Karpas-422 (cell line): Measurements from ENCODE around the gene NUP93. TPM values are rescaled to one million over a fixed set of nuclear protein-coding genes. Genes with fewer than 3 reads are reported as not detected.

Source experiments
- DNase-seq: peaks from one replicate; pipeline ENCODE4 v3.0.0-alpha.2; 2015
- H2AFZ ChIP-seq: fragments of 200-600 bp; sonication (generic); 2 replicates; pipeline ENCODE4 v1.6.1; 2014; ENCODE audit warnings: antibody characterized with exemption, low read length, mixed read lengths
- H3K27ac ChIP-seq: fragments of 200-600 bp; sonication (generic); 2 replicates; pipeline ENCODE4 v1.5.1; 2014; ENCODE audit warnings: mild to moderate bottlenecking, low read length, moderate library complexity
- H3K27me3 ChIP-seq: fragments of 200-600 bp; sonication (generic); 2 replicates; pipeline ENCODE4 v1.6.1; 2014; ENCODE audit warnings: low read length, mixed read lengths
- H3K36me3 ChIP-seq: fragments of 200-600 bp; sonication (generic); 2 replicates; pipeline ENCODE4 v1.6.1; 2014; ENCODE audit warnings: low read length, mixed read lengths; ENCODE audit not compliant: insufficient read depth
- H3K4me1 ChIP-seq: fragments of 200-600 bp; sonication (generic); 2 replicates; pipeline ENCODE4 v1.6.1; 2014; ENCODE audit warnings: mild to moderate bottlenecking, low read length, mixed read lengths
- H3K4me2 ChIP-seq: fragments of 200-600 bp; sonication (generic); 2 replicates; pipeline ENCODE4 v1.6.1; 2014; ENCODE audit warnings: low read length, low read depth, mild to moderate bottlenecking; ENCODE audit not compliant: poor library complexity, severe bottlenecking
- H3K4me3 ChIP-seq: fragments of 200-600 bp; sonication (generic); 2 replicates; pipeline ENCODE4 v1.5.1; 2014; ENCODE audit warnings: mild to moderate bottlenecking, antibody characterized with exemption, low read length, mixed read lengths
- H3K79me2 ChIP-seq: fragments of 200-600 bp; sonication (generic); 2 replicates; pipeline ENCODE4 v1.6.1; 2014; ENCODE audit warnings: mild to moderate bottlenecking, low read length, mixed read lengths
- H3K9ac ChIP-seq: fragments of 200-600 bp; sonication (generic); 2 replicates; pipeline ENCODE4 v1.6.0; 2014; ENCODE audit warnings: low read length
- H3K9me2 ChIP-seq: fragments of 200-600 bp; sonication (generic), shearing (Covaris generic); replicated peaks from 2 replicates; pipeline ENCODE4 v1.6.0; 2014; ENCODE audit warnings: mild to moderate bottlenecking, low read length, moderate library complexity; ENCODE audit not compliant: insufficient read depth
- H3K9me3 ChIP-seq: fragments of 300-700, 200-600 bp; sonication (generic); 2 replicates; pipeline ENCODE4 v1.6.1; 2014; ENCODE audit warnings: low read length, mixed read lengths
- H4K20me1 ChIP-seq: fragments of 200-600 bp; sonication (generic); 2 replicates; pipeline ENCODE4 v1.6.1; 2014; ENCODE audit warnings: mild to moderate bottlenecking, antibody characterized with exemption, low read length, low read depth; ENCODE audit not compliant: insufficient read depth
- total RNA-seq: library from RNA; depleted of rRNA; stranded (reverse); fragments of >200 nt; shearing (Covaris generic); gene quantifications from 2 replicates; pipeline ENCODE4 v1.2.3, GENCODE V29; 2014; ENCODE audit warnings: low replicate concordance

Gene NUP93
- total RNA-seq, 1 experiment from 2014 or later = 116 TPM

- Histone ChIP-seq H3K79me2 (peaks cover 97% of the 10 kb centered on the region), H3K27me3 (no peaks in the 10 kb centered on the region), H3K9ac (no peak overlapping the region), H3K4me2 (no peak overlapping the region), H3K36me3 (no peaks in the 10 kb centered on the region), H3K9me3 (no peaks in the 10 kb centered on the region), H2AFZ (no peak overlapping the region), H4K20me1 (no peaks in the 10 kb centered on the region), H3K27ac (no peak overlapping the region), H3K9me2 (no peaks in the 10 kb centered on the region), H3K4me1 (peaks cover 64% of the 10 kb centered on the region), H3K4me3 (no peak overlapping the region)
- DNase-seq = no peak
Measured at GRCh38 chr16:56777482-56777881, 47.6 kb downstream of the NUP93 start.

- H3K9me2 ChIP-seq = no peaks in the 10 kb centered on the region
- peaks cover 81% of the 10 kb centered on the region for H3K4me1 ChIP-seq
- H3K36me3 ChIP-seq = no peaks in the 10 kb centered on the region
- H3K27ac ChIP-seq = peak overlapping the region; percentile 33; the same call in 1 of the 2 replicates
- peaks cover 99% of the 10 kb centered on the region for H3K79me2 ChIP-seq
- H3K4me2 ChIP-seq = peak overlapping the region; percentile 23
- no peak overlapping the region for H3K4me3 ChIP-seq
- no peaks in the 10 kb centered on the region for H3K27me3 ChIP-seq
- no peak overlapping the region for H3K9ac ChIP-seq
- no peaks in the 10 kb centered on the region for H4K20me1 ChIP-seq
- no peak overlapping the region for H2AFZ ChIP-seq
- DNase-seq = no peak
- H3K9me3 ChIP-seq = no peaks in the 10 kb centered on the region
Measured at GRCh38 chr16:56779906-56780305, 50.0 kb downstream of the NUP93 start.

- Histone ChIP-seq H3K27ac (0 out of 2 replicates have a peak overlapping the region, but pooled peaks have one; percentile 33), H3K4me3 (no peak overlapping the region), H3K9me3 (no peaks in the 10 kb centered on the region), H3K4me1 (peaks cover 81% of the 10 kb centered on the region), H3K36me3 (no peaks in the 10 kb centered on the region), H3K9me2 (no peaks in the 10 kb centered on the region), H4K20me1 (no peaks in the 10 kb centered on the region), H2AFZ (no peak overlapping the region), H3K79me2 (peaks cover 99% of the 10 kb centered on the region), H3K4me2 (no peak overlapping the region), H3K9ac (no peak overlapping the region), H3K27me3 (no peaks in the 10 kb centered on the region)
- no peak for DNase-seq
Measured at GRCh38 chr16:56780646-56781045, 50.7 kb downstream of the NUP93 start.

GRCh38 chr16:56781528-56781961, 51.6 kb downstream of the NUP93 start:
- no peaks in the 10 kb centered on the region for H4K20me1 ChIP-seq
- peaks cover 99% of the 10 kb centered on the region for H3K79me2 ChIP-seq
- DNase-seq = no peak
- H3K9me3 ChIP-seq = no peaks in the 10 kb centered on the region
- no peak overlapping the region for H2AFZ ChIP-seq
- H3K4me2 ChIP-seq = no peak overlapping the region
- H3K9me2 ChIP-seq = no peaks in the 10 kb centered on the region
- H3K9ac ChIP-seq = no peak overlapping the region
- H3K36me3 ChIP-seq = no peaks in the 10 kb centered on the region
- no peaks in the 10 kb centered on the region for H3K27me3 ChIP-seq
- H3K4me3 ChIP-seq = no peak overlapping the region
- peaks cover 75% of the 10 kb centered on the region for H3K4me1 ChIP-seq
- H3K27ac ChIP-seq = no peak overlapping the region

- Histone ChIP-seq H3K27me3 (no peaks in the 10 kb centered on the region), H3K79me2 (peaks cover 99% of the 10 kb centered on the region), H3K4me1 (peaks cover 62% of the 10 kb centered on the region), H4K20me1 (no peaks in the 10 kb centered on the region), H2AFZ (no peak overlapping the region), H3K4me3 (no peak overlapping the region), H3K9me3 (no peaks in the 10 kb centered on the region), H3K9ac (no peak overlapping the region), H3K36me3 (no peaks in the 10 kb centered on the region), H3K4me2 (no peak overlapping the region), H3K27ac (no peak overlapping the region), H3K9me2 (no peaks in the 10 kb centered on the region)
- DNase-seq = no peak
Measured at GRCh38 chr16:56783344-56783743, 53.4 kb downstream of the NUP93 start.

- no peaks in the 10 kb centered on the region for H3K9me2 ChIP-seq
- no peak overlapping the region for H3K4me3 ChIP-seq
- H3K79me2 ChIP-seq = peaks cover 96% of the 10 kb centered on the region
- peaks cover 54% of the 10 kb centered on the region for H3K4me1 ChIP-seq
- H3K9ac ChIP-seq = no peak overlapping the region
- no peak overlapping the region for H2AFZ ChIP-seq
- H4K20me1 ChIP-seq = no peaks in the 10 kb centered on the region
- H3K36me3 ChIP-seq = no peaks in the 10 kb centered on the region
- no peak overlapping the region for H3K4me2 ChIP-seq
- no peak for DNase-seq
- no peaks in the 10 kb centered on the region for H3K9me3 ChIP-seq
- no peaks in the 10 kb centered on the region for H3K27me3 ChIP-seq
- H3K27ac ChIP-seq = no peak overlapping the region
Measured at GRCh38 chr16:56785317-56785716, 55.4 kb downstream of the NUP93 start.

GRCh38 chr16:56787167-56787566, 57.2 kb downstream of the NUP93 start:
- H3K4me3 ChIP-seq = no peak overlapping the region

GRCh38 chr16:56788435-56788834, 58.5 kb downstream of the NUP93 start:
- Histone ChIP-seq H4K20me1 (no peaks in the 10 kb centered on the region), H3K9me3 (no peaks in the 10 kb centered on the region), H3K4me3 (no peak overlapping the region), H3K9me2 (no peaks in the 10 kb centered on the region), H2AFZ (no peak overlapping the region), H3K4me1 (peaks cover 37% of the 10 kb centered on the region), H3K36me3 (no peaks in the 10 kb centered on the region), H3K9ac (no peak overlapping the region), H3K27ac (peak overlapping the region; percentile 34; the same call in 1 of the 2 replicates), H3K79me2 (peaks cover 96% of the 10 kb centered on the region), H3K4me2 (no peak overlapping the region), H3K27me3 (no peaks in the 10 kb centered on the region)
- no peak for DNase-seq

More at GRCh38 chr16:56787167-56787566, 57.2 kb downstream of the NUP93 start:
- Histone ChIP-seq H2AFZ (no peak overlapping the region), H3K9me2 (no peaks in the 10 kb centered on the region), H3K9ac (no peak overlapping the region), H3K79me2 (peaks cover 96% of the 10 kb centered on the region), H3K27ac (no peak overlapping the region), H3K4me2 (no peak overlapping the region), H3K36me3 (no peaks in the 10 kb centered on the region), H3K27me3 (no peaks in the 10 kb centered on the region), H4K20me1 (no peaks in the 10 kb centered on the region), H3K4me1 (peaks cover 42% of the 10 kb centered on the region), H3K9me3 (no peaks in the 10 kb centered on the region)
- DNase-seq = no peak
